IMR-90 (cell line): Measurements from ENCODE around the gene CDO1.

ENCODE experiments used
- CEBPB ChIP-seq: IDR thresholded peaks from 2 replicates; pipeline ENCODE4 v1.6.1; 2012; ENCODE audit warnings: low read depth, low read length, improper control_type of control experiment
- POLR2A ChIP-seq: IDR thresholded peaks from 2 replicates; pipeline ENCODE4 v1.6.1; 2012; ENCODE audit warnings: mild to moderate bottlenecking, low read depth, low read length
- TF ChIP-seq, protein P1 (sequence below): fragments of 150-350 bp; IDR thresholded peaks from 2 replicates; pipeline ENCODE4 v1.6.1; 2016; ENCODE audit warnings: low read depth, mild to moderate bottlenecking, low read length, moderate library complexity, borderline replicate concordance
- TF ChIP-seq, protein P2 (sequence below): conservative IDR thresholded peaks from 2 replicates; pipeline ENCODE4 v1.5.1; 2012; ENCODE audit warnings: mild to moderate bottlenecking, low read depth, low read length, improper control_type of control experiment

DNA sequence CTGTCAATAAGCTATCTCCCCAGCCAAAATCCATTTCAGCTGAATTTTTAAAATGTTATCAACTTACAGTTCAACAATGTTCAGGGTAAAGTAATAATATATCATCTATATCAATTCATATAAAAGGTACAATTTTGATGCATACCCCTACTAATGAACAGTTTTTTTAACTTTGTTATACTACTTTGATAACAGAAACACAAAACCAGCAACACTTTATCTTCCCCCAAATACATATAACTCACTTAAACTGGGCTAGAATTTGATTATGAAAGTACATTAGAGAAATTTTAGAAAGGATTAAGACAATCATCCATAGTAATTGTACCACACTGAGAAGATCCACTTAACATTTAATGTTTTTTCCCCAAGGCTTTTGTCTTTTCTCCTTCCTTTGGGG lies 5.1 kb downstream of the CDO1 start:
- no peak for TF ChIP-seq CEBPB
- no peak for TF ChIP-seq POLR2A
- TF ChIP-seq, protein P1, sequence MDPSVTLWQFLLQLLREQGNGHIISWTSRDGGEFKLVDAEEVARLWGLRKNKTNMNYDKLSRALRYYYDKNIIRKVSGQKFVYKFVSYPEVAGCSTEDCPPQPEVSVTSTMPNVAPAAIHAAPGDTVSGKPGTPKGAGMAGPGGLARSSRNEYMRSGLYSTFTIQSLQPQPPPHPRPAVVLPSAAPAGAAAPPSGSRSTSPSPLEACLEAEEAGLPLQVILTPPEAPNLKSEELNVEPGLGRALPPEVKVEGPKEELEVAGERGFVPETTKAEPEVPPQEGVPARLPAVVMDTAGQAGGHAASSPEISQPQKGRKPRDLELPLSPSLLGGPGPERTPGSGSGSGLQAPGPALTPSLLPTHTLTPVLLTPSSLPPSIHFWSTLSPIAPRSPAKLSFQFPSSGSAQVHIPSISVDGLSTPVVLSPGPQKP = no peak
- TF ChIP-seq, protein P2, sequence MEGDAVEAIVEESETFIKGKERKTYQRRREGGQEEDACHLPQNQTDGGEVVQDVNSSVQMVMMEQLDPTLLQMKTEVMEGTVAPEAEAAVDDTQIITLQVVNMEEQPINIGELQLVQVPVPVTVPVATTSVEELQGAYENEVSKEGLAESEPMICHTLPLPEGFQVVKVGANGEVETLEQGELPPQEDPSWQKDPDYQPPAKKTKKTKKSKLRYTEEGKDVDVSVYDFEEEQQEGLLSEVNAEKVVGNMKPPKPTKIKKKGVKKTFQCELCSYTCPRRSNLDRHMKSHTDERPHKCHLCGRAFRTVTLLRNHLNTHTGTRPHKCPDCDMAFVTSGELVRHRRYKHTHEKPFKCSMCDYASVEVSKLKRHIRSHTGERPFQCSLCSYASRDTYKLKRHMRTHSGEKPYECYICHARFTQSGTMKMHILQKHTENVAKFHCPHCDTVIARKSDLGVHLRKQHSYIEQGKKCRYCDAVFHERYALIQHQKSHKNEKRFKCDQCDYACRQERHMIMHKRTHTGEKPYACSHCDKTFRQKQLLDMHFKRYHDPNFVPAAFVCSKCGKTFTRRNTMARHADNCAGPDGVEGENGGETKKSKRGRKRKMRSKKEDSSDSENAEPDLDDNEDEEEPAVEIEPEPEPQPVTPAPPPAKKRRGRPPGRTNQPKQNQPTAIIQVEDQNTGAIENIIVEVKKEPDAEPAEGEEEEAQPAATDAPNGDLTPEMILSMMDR = no peak
